GM12892 (cell line): ENCODE measurements around the gene TOGARAM2.

Experiments used
- DNase-seq: peaks from one replicate; pipeline ENCODE4 v3.0.0; 2011; ENCODE audit not compliant: insufficient read length
- FAIRE-seq: peaks from 2 replicates; lab custom pipeline; 2011; peaks lifted over from hg19 to GRCh38; lab: Jason Lieb, UNC
- POLR2A ChIP-seq: IDR thresholded peaks from 2 replicates; pipeline ENCODE4 v1.6.1; 2011; ENCODE audit warnings: low read depth, low read length, control low read depth
- POLR2AphosphoS5 ChIP-seq: IDR thresholded peaks from 2 replicates; pipeline ENCODE4 v1.6.1; 2011; ENCODE audit warnings: low read depth, low read length, control low read depth
- TAF1 ChIP-seq: IDR thresholded peaks from 2 replicates; pipeline ENCODE4 v1.6.1; 2011; ENCODE audit warnings: low read depth, mild to moderate bottlenecking, control low read depth, low read length, borderline replicate concordance

TOGARAM2 gene

DNA sequence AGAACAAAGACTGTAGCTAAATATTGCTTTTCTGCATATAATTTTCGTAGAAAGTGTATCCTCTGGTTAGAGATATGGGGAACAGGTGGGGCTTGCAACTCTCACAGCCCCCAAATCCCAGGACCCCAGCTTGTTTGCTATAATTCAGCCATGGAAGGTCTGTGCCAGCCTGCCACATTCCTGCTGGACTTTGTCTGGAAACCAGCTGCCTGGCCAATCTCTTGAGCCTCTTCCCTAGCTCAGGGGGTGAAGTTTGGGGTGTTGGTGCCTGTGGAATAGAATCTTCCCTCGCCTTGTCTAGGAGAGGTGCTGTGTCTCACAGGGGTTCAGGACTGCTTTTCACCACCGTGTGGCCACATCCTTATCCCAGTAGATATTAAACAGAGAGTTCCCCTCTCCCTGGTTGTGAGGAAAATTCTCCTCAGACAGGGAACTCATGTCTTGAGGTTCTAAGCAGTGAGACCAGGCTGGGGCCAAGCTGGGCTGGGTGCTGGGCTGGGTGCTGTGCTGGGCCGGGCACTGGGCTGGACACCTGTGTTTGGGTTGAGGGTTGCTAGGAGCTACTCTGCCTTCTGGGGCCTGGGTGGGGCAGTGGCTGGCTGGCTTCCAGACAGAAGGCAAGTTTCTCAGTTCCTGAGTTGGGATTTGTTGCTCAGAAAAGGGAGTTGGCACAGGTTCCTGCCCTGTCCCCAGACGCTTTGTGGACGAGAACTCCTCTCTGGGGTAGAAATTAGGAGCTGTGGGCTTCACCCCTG, 12.3 kb downstream of the TOGARAM2 start:
- TF ChIP-seq POLR2AphosphoS5 (no peak), POLR2A (no peak), TAF1 (no peak)
- FAIRE-seq (no peak), DNase-seq (no peak)

DNA sequence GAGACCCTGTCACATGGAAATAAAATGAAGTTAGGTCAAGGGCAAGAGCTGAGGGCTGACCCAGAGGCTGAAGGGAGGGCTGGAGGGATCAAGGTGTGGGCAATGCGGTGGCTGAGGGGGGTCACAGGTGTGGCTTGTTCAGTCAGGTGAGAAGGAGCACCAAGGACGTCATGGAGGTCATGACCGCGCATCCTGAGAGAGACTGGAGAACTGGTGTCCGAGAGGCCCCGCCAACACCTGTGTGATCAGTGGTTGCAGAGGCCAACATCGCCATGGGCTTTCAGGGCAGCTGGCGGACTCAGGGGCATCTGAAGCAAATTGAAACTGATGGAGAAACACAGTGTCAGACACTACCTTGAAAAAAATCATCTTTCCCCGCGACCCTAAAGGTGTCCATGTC, 13.0 kb downstream of the TOGARAM2 start:
- no peak for FAIRE-seq
- DNase-seq, result no peak
- TF ChIP-seq POLR2AphosphoS5, result no peak
- TF ChIP-seq POLR2A, result no peak
- TF ChIP-seq TAF1, result no peak

DNA sequence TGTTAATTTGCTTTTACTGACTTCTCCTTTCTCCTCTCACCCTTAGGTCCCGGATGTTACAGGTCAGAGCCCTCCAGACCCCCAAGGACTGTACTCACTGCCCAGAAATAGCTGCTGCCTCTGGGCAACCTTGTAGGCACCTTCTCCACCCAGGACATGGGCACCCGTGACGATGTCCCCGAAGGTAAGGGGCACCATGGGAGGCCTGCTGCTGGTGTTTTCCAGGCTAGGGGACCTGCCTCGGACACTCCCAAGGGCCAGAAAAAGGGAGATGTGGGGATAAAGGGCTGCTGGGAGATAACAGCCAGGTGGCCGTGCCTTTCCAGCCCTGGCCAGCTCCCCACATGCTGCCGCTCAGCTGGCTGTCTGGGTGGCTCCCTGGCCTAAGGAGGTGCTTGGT, 13.6 kb downstream of the TOGARAM2 start:
- TF ChIP-seq TAF1, result no peak
- no peak for TF ChIP-seq POLR2A
- no peak for TF ChIP-seq POLR2AphosphoS5
- DNase-seq (no peak), FAIRE-seq (no peak)

DNA sequence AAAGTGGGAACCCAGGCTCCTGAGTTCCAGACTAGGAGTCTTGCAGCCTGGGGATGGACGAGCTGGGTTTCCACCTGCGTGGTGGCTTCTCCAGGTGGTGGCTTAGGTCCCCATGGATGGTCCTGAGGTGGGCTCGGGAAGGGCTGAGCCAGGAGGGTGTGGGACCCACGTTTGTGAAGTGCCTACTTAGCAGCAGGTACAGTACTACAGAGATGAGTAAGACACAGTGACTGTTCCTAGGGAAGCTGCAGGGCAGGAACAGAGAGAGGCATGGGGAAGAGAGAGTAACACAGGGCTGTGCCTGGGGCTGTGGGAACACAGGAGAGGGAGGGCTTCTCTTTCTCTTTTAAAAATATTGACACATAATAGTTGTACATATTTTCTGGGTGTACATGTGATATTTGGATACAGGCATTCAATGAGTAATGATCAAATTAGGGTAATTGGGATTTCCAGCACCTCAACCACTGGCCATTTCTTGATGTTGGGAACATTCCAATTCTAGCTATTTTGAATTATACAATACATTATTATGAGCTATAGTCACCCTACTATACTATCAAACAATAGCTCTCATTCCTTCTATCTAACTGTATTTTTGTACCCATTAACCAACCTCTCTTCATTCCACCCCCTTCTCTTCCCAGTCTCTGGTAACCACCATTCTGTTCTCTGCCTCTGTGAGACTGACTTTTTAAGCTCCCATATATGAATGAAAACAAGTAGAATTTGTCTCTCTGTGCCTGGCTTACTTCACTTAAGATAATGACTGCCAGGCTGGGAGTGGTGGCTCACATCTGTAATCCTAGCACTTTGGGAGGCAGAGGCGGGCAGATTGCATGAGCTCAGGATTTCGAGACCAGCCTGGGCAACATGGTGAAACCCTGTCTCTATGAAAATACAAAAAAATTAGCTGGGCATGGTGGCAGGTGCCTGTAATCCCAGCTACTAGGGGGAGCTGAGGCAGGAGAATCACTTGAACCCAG, 15.0 kb downstream of the TOGARAM2 start:
- FAIRE-seq (no peak), DNase-seq (no peak)
- TF ChIP-seq POLR2A (no peak), POLR2AphosphoS5 (no peak), TAF1 (no peak)

DNA sequence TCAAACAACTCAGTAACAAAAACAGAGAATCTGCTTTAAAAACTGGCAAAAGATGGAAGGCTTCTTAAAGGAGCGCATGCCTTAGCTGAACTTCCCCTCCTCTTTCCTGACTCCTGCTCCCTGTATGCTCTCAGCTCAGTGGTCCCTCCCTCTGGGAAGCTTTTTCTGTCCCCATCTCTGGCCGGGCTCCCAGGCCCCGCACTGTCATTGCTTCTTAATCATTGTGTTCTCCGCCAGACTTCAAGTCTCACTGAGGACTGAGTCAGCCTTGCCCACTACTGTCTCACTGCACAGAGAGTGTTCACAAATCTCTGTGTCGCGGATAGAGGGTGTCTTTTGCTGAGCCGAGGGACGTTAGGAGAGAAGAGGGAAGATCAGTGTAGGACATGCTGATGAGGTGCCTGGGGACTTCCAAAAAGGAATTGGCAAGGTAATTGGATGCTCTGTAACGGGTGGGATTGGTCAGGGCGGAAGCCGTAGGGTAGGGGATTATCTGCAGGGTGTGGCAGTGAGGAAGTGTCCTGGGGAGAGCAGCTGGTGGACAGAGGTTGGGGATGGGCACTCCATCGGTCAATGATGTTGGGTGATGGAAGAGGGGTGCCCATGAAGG, 16.2 kb downstream of the TOGARAM2 start:
- DNase-seq (no peak), FAIRE-seq (no peak)
- TF ChIP-seq POLR2A, result no peak
- TF ChIP-seq TAF1, result no peak
- no peak for TF ChIP-seq POLR2AphosphoS5

DNA sequence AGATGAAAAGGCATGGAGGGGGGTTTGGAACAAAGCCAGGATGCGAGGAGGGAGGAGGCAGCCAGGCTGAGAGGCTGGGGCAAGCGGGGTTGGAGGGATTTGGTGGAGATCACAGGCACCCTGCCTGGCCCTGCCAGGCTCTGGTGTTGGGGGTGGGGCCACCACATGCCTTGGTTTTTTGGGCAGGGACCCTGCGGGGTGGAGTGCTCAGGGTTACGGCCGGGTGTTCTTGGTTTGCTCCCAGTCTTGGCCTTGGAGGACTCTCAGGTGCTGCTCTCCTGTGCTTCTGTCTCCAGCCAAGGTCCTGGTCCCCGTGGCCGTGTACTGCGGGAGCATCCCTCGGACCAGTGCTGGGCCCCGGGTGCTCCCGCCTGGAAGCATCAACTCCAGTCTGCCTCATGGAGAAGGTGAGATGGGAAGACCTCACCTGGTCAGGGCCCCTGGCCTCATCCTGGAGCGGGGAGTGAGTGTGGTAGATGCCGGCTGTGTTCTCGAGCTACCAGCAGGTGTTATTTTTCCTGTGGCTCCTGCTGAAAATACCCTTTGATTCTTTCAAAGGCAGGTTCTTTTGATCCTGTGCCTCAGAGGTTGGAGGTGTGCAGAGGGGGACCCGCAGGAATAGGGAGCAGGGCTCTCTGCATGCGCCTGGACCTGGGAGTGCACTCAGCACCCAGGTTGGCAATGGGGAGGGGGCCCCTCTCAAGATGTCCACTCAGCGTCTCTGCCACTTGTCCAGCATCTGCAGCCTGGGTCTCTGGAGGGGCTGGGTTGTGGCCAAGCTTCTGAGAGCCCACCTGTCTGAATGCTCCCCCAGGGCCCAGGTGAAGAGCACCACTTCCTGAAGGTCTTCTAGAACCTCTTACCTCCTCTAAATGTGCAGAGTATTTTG, 17.0 kb downstream of the TOGARAM2 start:
- DNase-seq (no peak), FAIRE-seq (no peak)
- TF ChIP-seq POLR2AphosphoS5 (no peak), POLR2A (no peak), TAF1 (no peak)

DNA sequence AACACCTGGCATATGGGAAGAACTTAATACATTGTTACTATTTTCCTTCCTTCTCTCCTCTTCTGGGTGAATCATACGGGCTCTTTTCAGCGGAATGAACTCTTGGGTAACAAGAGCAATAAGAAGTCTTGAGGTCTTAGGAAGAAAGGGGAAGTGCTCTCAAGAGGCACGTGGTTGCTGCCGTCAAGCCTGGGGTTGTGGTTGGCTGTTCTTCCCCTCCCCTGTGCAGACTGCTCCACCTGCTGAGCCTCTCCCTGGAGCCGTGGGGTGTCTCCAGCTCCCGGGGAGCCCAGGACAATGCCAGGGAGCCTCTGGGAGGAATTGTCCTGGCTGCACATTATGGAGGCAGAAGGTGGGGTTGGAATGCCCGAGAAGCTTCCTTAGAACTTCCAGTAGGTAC, 19.4 kb downstream of the TOGARAM2 start:
- FAIRE-seq, result peak; percentile 66
- no peak for TF ChIP-seq POLR2A
- TF ChIP-seq TAF1, result no peak
- TF ChIP-seq POLR2AphosphoS5, result no peak
- peak; percentile 62 for DNase-seq

DNA sequence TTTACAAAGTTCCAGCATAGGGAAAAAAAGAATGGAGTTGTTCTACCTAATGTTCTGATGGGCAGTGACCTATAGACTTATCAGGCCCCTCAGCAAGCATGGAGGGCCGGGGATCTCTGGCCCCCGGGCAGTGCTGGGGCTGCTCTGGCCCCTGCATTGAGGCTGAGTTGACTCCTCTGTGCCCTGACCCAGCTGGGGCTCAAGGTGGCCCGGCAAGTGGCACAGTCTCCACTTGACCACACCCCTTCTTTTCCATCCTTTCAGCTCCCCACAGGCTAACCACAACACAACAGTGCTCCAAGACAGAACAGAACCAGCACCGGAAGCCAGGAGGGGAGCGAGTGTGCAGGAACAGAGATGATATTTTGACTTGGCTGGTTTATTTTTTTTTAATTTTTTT, 19.9 kb downstream of the TOGARAM2 start:
- FAIRE-seq, result no peak
- DNase-seq, result no peak
- TF ChIP-seq TAF1 (no peak), POLR2AphosphoS5 (no peak), POLR2A (no peak)

DNA sequence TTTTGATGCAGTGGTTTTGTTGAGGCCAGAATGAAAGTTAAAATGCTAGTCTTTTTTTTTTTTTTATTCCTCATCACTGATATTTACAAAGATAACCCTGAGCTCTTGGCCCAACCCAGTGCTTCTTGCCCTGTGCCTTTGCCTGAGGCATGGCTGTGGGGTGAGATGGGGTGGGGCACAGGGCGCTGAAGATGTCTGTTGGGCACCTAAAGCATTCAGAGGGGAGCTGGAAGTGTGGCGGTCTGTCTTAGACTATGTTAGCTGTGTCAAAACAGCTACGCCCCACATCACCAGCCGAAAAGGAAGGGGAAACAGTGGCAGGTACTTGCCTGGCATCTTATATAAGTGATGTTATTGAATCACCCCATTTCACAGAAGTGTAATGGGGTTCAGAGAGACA, 20.7 kb downstream of the TOGARAM2 start:
- TF ChIP-seq POLR2AphosphoS5, result no peak
- TF ChIP-seq TAF1, result no peak
- TF ChIP-seq POLR2A, result no peak
- no peak for DNase-seq
- no peak for FAIRE-seq

DNA sequence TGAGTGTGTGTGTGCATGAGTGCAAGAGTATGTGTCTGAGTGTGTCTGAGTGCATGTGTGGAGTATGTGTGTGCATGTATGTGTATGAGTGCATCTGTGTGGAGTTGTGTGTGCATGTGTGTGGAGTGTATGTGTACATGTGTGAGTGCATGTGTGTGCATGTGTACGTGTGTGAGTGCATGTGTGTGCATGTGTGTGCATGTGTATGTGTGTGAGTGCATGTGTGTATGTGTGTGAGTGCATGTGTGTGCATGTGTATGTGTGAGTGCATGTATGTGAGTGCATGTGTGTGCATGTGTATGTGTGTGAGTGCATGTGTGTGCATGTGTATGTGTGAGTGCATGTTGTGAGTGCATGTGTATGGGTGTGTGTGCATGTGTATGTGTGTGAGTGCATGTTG, 23.7 kb downstream of the TOGARAM2 start:
- no peak for TF ChIP-seq TAF1
- no peak for TF ChIP-seq POLR2AphosphoS5
- no peak for TF ChIP-seq POLR2A
- DNase-seq (no peak), FAIRE-seq (no peak)

DNA sequence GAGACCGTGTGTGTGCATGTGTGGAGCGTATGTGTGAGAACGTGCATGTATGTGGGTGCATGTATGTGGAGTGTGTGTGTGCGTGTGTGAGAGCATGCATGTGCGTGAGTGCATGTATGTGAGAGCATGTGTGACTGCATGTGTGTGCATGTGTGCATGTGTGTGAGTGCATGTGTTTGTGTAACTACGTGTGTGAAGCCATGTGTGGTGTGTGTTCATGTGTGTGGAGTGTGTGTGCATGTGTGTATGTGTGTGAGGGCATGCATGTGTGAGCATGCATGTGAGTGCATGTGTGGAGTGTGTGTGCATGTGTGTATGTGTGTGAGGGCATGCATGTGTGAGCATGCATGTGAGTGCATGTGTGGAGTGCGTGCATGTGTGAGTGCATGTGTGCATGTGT, 24.2 kb downstream of the TOGARAM2 start:
- no peak for TF ChIP-seq TAF1
- no peak for TF ChIP-seq POLR2AphosphoS5
- no peak for TF ChIP-seq POLR2A
- no peak for FAIRE-seq
- DNase-seq, result no peak
